Hepatocyte (in vitro differentiated cells): ENCODE measurements around the gene AFF2. TPM values are rescaled to one million over a fixed set of nuclear protein-coding genes. Genes with fewer than 3 reads are reported as not detected.

Experiments
- DNase-seq: peaks from one replicate; pipeline ENCODE4 v3.0.0-alpha.2; 2016; ENCODE audit warnings: low spot score
- H2AFZ ChIP-seq: fragments of 200-600 bp; sonication (generic); 2 replicates; pipeline ENCODE4 v1.6.0; 2016; ENCODE audit warnings: antibody characterized with exemption, mild to moderate bottlenecking
- H3K27ac ChIP-seq: fragments of 200-600 bp; sonication (generic); 2 replicates; pipeline ENCODE4 v1.5.1; 2016; ENCODE audit warnings: mild to moderate bottlenecking
- H3K27me3 ChIP-seq: fragments of 200-600 bp; sonication (generic); 2 replicates; pipeline ENCODE4 v1.6.1; 2016
- H3K36me3 ChIP-seq: fragments of 200-600 bp; sonication (generic); replicated peaks from 2 replicates; pipeline ENCODE4 v1.5.1; 2016; ENCODE audit warnings: low read depth; ENCODE audit not compliant: insufficient read depth
- H3K4me1 ChIP-seq: fragments of 200-600 bp; sonication (generic); 2 replicates; pipeline ENCODE4 v1.5.1; 2016; ENCODE audit warnings: mild to moderate bottlenecking, moderate library complexity; ENCODE audit not compliant: insufficient read depth
- H3K4me2 ChIP-seq: fragments of 200-600 bp; sonication (generic); 2 replicates; pipeline ENCODE4 v1.6.0; 2016
- H3K4me3 ChIP-seq: fragments of 200-600 bp; sonication (generic); 2 replicates; pipeline ENCODE4 v1.5.1; 2016; ENCODE audit warnings: mild to moderate bottlenecking
- H3K79me2 ChIP-seq: fragments of 200-600 bp; sonication (generic); 2 replicates; pipeline ENCODE4 v1.6.0; 2017; ENCODE audit warnings: mild to moderate bottlenecking
- H3K9me2 ChIP-seq: fragments of 200-600 bp; sonication (generic); replicated peaks from 2 replicates; pipeline ENCODE4 v1.6.0; 2017; ENCODE audit warnings: mild to moderate bottlenecking; ENCODE audit not compliant: insufficient read depth
- H3K9me3 ChIP-seq: fragments of 200-600 bp; sonication (generic); 2 replicates; pipeline ENCODE4 v1.5.1; 2016; ENCODE audit warnings: low read depth, mild to moderate bottlenecking
- H4K20me1 ChIP-seq: fragments of 200-600 bp; sonication (generic); 2 replicates; pipeline ENCODE4 v1.6.0; 2016; ENCODE audit warnings: mild to moderate bottlenecking; ENCODE audit not compliant: insufficient read depth, poor library complexity, severe bottlenecking
- EZH2 ChIP-seq: fragments of 200-600 bp; sonication (generic); IDR thresholded peaks from 2 replicates; pipeline ENCODE4 v1.6.1; 2016; ENCODE audit warnings: antibody characterized with exemption, mild to moderate bottlenecking, borderline replicate concordance
- EZH2phosphoT487 ChIP-seq: fragments of 200-600 bp; sonication (generic); IDR thresholded peaks from one replicate; pipeline ENCODE4 v1.6.1; 2018; ENCODE audit warnings: antibody characterized with exemption, mild to moderate bottlenecking, low read depth, moderate library complexity; ENCODE audit not compliant: unreplicated experiment, severe bottlenecking
- WGBS: methylation state at CpG from one replicate; pipeline ENCODE4 v1.1.6; 2016; ENCODE audit warnings: low lambda C conversion rate; ENCODE audit errors: missing lambda C conversion rate; 5-methylcytosine and 5-hydroxymethylcytosine counted together
- polyA plus RNA-seq: library from polyadenylated mRNA; unstranded; fragments of >200 nt; fragmentation: Nextera tagmentation; extraction: Ambion mirVana; gene quantifications from 2 replicates; pipeline ENCODE4 v1.2.1, GENCODE V29; 2016
- total RNA-seq: library from RNA; depleted of rRNA; stranded (reverse); fragments of >200 nt; gene quantifications from 2 replicates; pipeline ENCODE4 v1.2.3, GENCODE V29; 2014
- TF ChIP-seq, protein P1 (sequence below): fragments of 200-600 bp; sonication (generic); IDR thresholded peaks from 2 replicates; pipeline ENCODE4 v1.5.1; 2016; ENCODE audit warnings: antibody characterized with exemption, mild to moderate bottlenecking; ENCODE audit not compliant: poor library complexity

AFF2 gene
- total and polyA plus RNA-seq, 2 experiments from 2014 or later: 2.1 to 6.5 TPM

DNA sequence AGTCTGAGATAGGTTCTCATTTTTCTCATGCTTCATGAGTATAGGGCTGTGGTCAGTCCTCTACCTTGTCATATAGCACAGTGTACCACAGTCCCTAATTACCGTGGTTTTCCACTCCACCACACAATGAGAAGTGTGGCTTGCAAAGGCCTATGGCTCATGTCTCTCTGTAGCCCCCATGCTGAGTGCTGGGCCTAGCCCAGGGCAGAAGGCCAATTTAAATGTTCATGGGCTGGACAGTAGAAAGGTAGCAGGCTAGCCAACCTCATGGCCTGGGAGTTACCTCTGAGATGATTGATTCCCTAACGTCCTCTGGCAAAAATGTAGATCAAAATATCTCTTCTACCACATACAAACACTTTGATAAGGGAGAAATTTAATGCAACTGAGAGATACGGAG, 222.5 kb downstream of the AFF2 start:
- no peak for DNase-seq
- no peaks in the 10 kb centered on the region for H3K4me1 ChIP-seq
- H3K27me3 ChIP-seq: no peaks in the 10 kb centered on the region
- no peak overlapping the region for H3K4me2 ChIP-seq
- H3K79me2 ChIP-seq: no peaks in the 10 kb centered on the region
- no peak for TF ChIP-seq EZH2
- TF ChIP-seq, protein P1, sequence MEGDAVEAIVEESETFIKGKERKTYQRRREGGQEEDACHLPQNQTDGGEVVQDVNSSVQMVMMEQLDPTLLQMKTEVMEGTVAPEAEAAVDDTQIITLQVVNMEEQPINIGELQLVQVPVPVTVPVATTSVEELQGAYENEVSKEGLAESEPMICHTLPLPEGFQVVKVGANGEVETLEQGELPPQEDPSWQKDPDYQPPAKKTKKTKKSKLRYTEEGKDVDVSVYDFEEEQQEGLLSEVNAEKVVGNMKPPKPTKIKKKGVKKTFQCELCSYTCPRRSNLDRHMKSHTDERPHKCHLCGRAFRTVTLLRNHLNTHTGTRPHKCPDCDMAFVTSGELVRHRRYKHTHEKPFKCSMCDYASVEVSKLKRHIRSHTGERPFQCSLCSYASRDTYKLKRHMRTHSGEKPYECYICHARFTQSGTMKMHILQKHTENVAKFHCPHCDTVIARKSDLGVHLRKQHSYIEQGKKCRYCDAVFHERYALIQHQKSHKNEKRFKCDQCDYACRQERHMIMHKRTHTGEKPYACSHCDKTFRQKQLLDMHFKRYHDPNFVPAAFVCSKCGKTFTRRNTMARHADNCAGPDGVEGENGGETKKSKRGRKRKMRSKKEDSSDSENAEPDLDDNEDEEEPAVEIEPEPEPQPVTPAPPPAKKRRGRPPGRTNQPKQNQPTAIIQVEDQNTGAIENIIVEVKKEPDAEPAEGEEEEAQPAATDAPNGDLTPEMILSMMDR: no peak
- no peak for TF ChIP-seq EZH2phosphoT487
- H3K36me3 ChIP-seq: no peaks in the 10 kb centered on the region
- no peaks in the 10 kb centered on the region for H3K9me2 ChIP-seq
- H3K9me3 ChIP-seq: no peaks in the 10 kb centered on the region
- no peak overlapping the region for H3K4me3 ChIP-seq
- no peak overlapping the region for H2AFZ ChIP-seq
- WGBS: 69% methylated on average over 3 of the region's 3 CpGs
- H4K20me1 ChIP-seq: no peaks in the 10 kb centered on the region
- no peak overlapping the region for H3K27ac ChIP-seq

DNA sequence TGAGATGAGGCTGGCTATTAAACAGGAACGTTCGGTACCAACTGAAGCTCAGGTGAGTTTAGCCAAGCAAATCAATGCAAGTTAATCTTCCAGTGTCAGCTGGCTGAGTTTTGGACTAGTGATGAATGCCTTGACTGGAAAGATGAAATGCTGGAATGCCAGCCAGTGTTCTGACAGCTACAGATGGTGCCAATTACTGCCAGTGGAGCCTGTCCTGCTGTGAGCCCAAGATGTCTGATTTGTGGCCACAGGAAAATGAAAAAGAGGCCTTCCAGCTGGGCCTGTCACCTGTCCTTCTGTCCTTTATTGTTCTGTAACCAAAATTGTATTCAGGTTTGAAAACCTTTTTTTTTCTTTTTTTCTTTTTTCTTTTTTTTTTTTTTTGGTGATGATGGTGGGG, 223.1 kb downstream of the AFF2 start:
- Histone ChIP-seq H3K27me3 (no peaks in the 10 kb centered on the region), H3K79me2 (no peaks in the 10 kb centered on the region), H2AFZ (no peak overlapping the region), H4K20me1 (no peaks in the 10 kb centered on the region), H3K27ac (no peak overlapping the region), H3K4me2 (no peak overlapping the region), H3K9me3 (no peaks in the 10 kb centered on the region), H3K9me2 (no peaks in the 10 kb centered on the region), H3K4me3 (no peak overlapping the region), H3K36me3 (no peaks in the 10 kb centered on the region), H3K4me1 (no peaks in the 10 kb centered on the region)
- no peak for DNase-seq
- 88% methylated on average over 2 of the region's 2 CpGs for WGBS
- TF ChIP-seq EZH2 (no peak), EZH2phosphoT487 (no peak)
- TF ChIP-seq, protein P1: no peak

DNA sequence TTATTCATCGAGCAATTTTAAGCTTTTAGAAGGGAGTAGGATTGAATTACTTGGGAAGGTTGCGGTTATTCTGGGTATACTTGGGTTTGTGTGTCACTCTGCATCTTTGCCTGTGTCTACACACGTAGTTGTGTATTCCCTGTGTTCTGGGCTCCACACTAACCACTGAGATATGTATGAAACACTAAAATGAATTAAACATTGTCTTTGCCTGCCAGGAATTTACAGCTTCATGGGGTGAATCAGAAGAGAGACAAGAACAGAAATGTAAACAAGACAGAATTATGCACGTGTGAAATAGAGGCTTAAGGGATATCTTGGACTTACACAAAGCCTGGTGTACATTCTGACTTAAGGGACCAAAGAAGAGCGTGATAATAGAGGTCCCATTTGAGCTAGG, 228.5 kb downstream of the AFF2 start:
- Histone ChIP-seq H2AFZ (no peak overlapping the region), H3K27ac (no peak overlapping the region), H3K4me3 (no peak overlapping the region), H3K79me2 (no peaks in the 10 kb centered on the region), H3K9me3 (no peaks in the 10 kb centered on the region), H3K9me2 (no peaks in the 10 kb centered on the region), H3K4me2 (no peak overlapping the region), H3K4me1 (no peaks in the 10 kb centered on the region), H3K36me3 (no peaks in the 10 kb centered on the region), H4K20me1 (no peaks in the 10 kb centered on the region), H3K27me3 (no peaks in the 10 kb centered on the region)
- WGBS: 60% methylated on average over 5 of the region's 5 CpGs
- TF ChIP-seq EZH2phosphoT487: no peak
- no peak for TF ChIP-seq EZH2
- TF ChIP-seq, protein P1: no peak
- no peak for DNase-seq

DNA sequence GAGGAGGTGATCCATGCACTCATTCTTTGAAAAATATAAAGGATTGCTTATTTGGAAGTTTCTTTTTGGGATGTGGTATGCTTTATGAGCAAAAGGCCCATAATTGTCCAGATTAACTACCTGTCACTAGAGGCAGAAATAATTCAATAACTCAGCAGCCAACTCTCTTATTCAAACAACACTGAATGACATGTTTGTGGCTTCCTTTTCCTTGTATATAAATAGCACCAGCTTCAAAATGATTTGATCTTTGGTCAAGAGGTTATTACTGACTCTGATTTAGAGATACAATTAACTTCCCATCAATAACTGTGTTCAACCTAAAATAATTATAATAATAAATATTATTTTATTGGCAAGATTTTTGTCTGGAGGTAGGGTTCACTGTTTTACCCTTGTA, 232.3 kb downstream of the AFF2 start:
- TF ChIP-seq EZH2 (no peak), EZH2phosphoT487 (no peak)
- TF ChIP-seq, protein P1: no peak
- Histone ChIP-seq H3K4me2 (no peak overlapping the region), H3K27ac (no peak overlapping the region), H3K79me2 (no peaks in the 10 kb centered on the region), H3K9me2 (no peaks in the 10 kb centered on the region), H3K4me1 (no peaks in the 10 kb centered on the region), H3K36me3 (no peaks in the 10 kb centered on the region), H2AFZ (no peak overlapping the region), H3K9me3 (no peaks in the 10 kb centered on the region), H3K4me3 (no peak overlapping the region), H3K27me3 (no peaks in the 10 kb centered on the region), H4K20me1 (no peaks in the 10 kb centered on the region)
- no peak for DNase-seq
